ENCODE data around the gene GPR149.

GPR149 gene

GRCh38 chr3:154327871-154328270 lies 102.1 kb downstream of the GPR149 start:
- Histone ChIP-seq H3K9ac (no peak overlapping the region), H3K27me3 (ENCODE audit: control insufficient read depth, insufficient read depth, low read length) (no peaks in the 10 kb centered on the region), H3K4me1 (peaks cover 3% of the 10 kb centered on the region), H2AFZ (no peak overlapping the region), H3K36me3 (ENCODE audit: control insufficient read depth, insufficient read depth, low read length) (no peaks in the 10 kb centered on the region), H3K9me3 (ENCODE audit: control insufficient read depth, low read length) (no peaks in the 10 kb centered on the region), H3K4me2 (ENCODE audit: low read length) (no peak overlapping the region), H3K4me3 (ENCODE audit: low read depth, low read length) (no peak overlapping the region), H3K79me2 (peaks cover 12% of the 10 kb centered on the region), H3K27ac (no peak overlapping the region)
- TF ChIP-seq CTCF (IDR thresholded peaks at IDR 0.05), result no peak

GRCh38 chr3:154324919-154325318 lies 105.1 kb downstream of the GPR149 start:
- Histone ChIP-seq H3K4me2 (ENCODE audit: low read length) (peak overlapping the region; percentile 84), H3K27ac (peak overlapping the region; percentile 82), H3K4me3 (ENCODE audit: low read depth, low read length) (peak overlapping the region; percentile 94), H3K36me3 (ENCODE audit: control insufficient read depth, insufficient read depth, low read length) (no peaks in the 10 kb centered on the region), H3K9ac (no peak overlapping the region), H3K79me2 (peaks cover 37% of the 10 kb centered on the region), H3K9me3 (ENCODE audit: control insufficient read depth, low read length) (no peaks in the 10 kb centered on the region), H3K4me1 (peaks cover 17% of the 10 kb centered on the region), H3K27me3 (ENCODE audit: control insufficient read depth, insufficient read depth, low read length) (no peaks in the 10 kb centered on the region), H2AFZ (peak overlapping the region; percentile 81)
- no peak for TF ChIP-seq CTCF (IDR thresholded peaks at IDR 0.05)

- H3K9ac ChIP-seq, result peak within 1 kb of the TSS; percentile 51
- peak within 1 kb of the TSS; percentile 84 for H3K4me2 ChIP-seq (ENCODE audit: low read length)
- peaks cover 39% of the 10 kb centered on the region for H3K79me2 ChIP-seq
- H3K4me1 ChIP-seq, result peaks cover 18% of the 10 kb centered on the region
- H3K27me3 ChIP-seq (ENCODE audit: control insufficient read depth, insufficient read depth, low read length), result no peaks in the 10 kb centered on the region
- peak within 1 kb of the TSS; percentile 82 for H3K27ac ChIP-seq
- no peaks in the 10 kb centered on the region for H3K9me3 ChIP-seq (ENCODE audit: control insufficient read depth, low read length)
- H3K36me3 ChIP-seq (ENCODE audit: control insufficient read depth, insufficient read depth, low read length), result no peaks in the 10 kb centered on the region
- H2AFZ ChIP-seq, result peak within 1 kb of the TSS; percentile 81
- H3K4me3 ChIP-seq (ENCODE audit: low read depth, low read length), result peak within 1 kb of the TSS; percentile 94
- TF ChIP-seq CTCF (IDR thresholded peaks at IDR 0.05), result no peak
These were observed 105.9 kb downstream of the GPR149 start, which contains the start of gene DHX36 for GRCh38 chr3:154323891-154324738. TSS of gene DHX36 (minus strand) at chr3:154324487. CDS start at chr3:154324416, 71 bp downstream.

- Histone ChIP-seq H3K4me1 (peaks cover 10% of the 10 kb centered on the region), H3K9ac (no peak overlapping the region), H3K27me3 (ENCODE audit: control insufficient read depth, insufficient read depth, low read length) (no peaks in the 10 kb centered on the region), H3K4me3 (ENCODE audit: low read depth, low read length) (no peak overlapping the region), H3K79me2 (peaks cover 24% of the 10 kb centered on the region), H2AFZ (no peak overlapping the region), H3K27ac (no peak overlapping the region), H3K4me2 (ENCODE audit: low read length) (no peak overlapping the region), H3K36me3 (ENCODE audit: control insufficient read depth, insufficient read depth, low read length) (no peaks in the 10 kb centered on the region), H3K9me3 (ENCODE audit: control insufficient read depth, low read length) (no peaks in the 10 kb centered on the region)
- no peak for TF ChIP-seq CTCF (IDR thresholded peaks at IDR 0.05)
These were observed 112.8 kb downstream of the GPR149 start for GRCh38 chr3:154316974-154317767.
